ENCODE data around the gene RRP1. TPM values are rescaled to one million over a fixed set of nuclear protein-coding genes. Genes with fewer than 3 reads are reported as not detected.

RRP1 gene
- total RNA-seq, 2 donors from 2014 or later = 5.7 to 10.0 TPM

DNA sequence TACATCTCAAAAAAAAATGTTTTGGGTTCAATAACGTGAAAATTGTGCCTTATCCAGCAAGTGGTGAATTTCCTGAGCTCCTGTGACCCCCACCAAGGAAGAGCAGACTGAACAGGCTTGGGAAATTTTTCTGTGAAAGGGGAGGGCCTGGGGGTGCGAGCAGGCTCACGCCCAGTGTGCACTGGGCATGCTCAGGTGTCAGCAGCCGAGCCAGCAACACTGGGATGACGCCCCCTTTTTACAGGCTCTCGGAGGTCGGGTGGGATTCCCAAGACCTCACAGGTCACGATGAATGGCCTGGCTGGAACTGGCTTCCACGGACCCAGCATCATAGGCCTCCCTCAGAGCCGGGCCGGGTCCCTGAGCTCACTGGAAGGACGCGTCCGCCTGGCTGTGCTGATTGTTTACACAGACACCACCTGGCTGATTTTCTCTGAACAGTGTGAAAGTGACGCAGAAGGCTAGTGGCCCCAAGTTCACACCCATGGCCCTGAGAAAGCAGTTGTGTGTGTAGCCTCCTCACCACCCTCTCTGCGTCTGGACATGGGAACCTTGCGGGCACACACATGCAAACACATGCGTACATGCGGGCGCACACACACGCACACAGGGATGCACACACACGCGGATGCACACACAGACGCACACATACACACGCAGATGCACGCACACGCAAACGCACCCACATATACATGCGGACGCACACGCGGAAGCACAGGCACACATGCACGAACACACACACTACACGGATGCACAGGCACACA, 22.5 kb upstream of the RRP1 start:
- TF ChIP-seq, protein P1, sequence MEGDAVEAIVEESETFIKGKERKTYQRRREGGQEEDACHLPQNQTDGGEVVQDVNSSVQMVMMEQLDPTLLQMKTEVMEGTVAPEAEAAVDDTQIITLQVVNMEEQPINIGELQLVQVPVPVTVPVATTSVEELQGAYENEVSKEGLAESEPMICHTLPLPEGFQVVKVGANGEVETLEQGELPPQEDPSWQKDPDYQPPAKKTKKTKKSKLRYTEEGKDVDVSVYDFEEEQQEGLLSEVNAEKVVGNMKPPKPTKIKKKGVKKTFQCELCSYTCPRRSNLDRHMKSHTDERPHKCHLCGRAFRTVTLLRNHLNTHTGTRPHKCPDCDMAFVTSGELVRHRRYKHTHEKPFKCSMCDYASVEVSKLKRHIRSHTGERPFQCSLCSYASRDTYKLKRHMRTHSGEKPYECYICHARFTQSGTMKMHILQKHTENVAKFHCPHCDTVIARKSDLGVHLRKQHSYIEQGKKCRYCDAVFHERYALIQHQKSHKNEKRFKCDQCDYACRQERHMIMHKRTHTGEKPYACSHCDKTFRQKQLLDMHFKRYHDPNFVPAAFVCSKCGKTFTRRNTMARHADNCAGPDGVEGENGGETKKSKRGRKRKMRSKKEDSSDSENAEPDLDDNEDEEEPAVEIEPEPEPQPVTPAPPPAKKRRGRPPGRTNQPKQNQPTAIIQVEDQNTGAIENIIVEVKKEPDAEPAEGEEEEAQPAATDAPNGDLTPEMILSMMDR (IDR thresholded peaks at IDR 0.05) = no peak
- no peak for DNase-seq (ENCODE audit: low spot score)
- Histone ChIP-seq H3K27ac (no peak overlapping the region), H3K36me3 (no peaks in the 10 kb centered on the region), H3K27me3 (no peaks in the 10 kb centered on the region), H3K9me3 (no peaks in the 10 kb centered on the region), H3K4me3 (no peak overlapping the region), H3K4me1 (peaks cover 0 to 18% of the 10 kb centered on the region in 2 donors)

DNA sequence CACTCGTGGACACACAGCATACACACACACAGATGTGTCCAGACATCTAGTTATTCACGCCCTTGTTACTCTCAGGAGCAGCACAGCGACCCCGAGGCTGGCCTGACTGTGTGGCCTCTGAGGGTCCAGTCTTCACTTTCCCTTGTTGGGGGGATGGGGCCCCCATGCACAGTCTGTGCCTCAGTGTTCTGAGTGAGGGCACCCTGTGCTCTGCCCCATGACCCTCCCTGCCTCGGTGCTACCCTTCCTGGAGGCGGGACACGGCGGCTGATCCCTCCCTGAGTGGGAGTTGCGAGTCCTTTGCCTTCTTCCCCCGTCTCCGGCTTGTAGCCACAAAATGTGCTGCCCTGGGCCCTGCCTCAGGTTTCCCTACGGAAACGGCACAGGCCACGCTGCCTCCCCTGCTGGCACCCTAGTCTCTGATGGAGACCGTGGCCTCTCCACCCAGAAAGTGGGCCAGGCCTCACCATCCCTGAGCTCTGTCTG, 21.8 kb upstream of the RRP1 start:
- no peak for DNase-seq (ENCODE audit: low spot score)
- Histone ChIP-seq H3K27me3 (no peaks in the 10 kb centered on the region), H3K27ac (no peak overlapping the region)

DNA sequence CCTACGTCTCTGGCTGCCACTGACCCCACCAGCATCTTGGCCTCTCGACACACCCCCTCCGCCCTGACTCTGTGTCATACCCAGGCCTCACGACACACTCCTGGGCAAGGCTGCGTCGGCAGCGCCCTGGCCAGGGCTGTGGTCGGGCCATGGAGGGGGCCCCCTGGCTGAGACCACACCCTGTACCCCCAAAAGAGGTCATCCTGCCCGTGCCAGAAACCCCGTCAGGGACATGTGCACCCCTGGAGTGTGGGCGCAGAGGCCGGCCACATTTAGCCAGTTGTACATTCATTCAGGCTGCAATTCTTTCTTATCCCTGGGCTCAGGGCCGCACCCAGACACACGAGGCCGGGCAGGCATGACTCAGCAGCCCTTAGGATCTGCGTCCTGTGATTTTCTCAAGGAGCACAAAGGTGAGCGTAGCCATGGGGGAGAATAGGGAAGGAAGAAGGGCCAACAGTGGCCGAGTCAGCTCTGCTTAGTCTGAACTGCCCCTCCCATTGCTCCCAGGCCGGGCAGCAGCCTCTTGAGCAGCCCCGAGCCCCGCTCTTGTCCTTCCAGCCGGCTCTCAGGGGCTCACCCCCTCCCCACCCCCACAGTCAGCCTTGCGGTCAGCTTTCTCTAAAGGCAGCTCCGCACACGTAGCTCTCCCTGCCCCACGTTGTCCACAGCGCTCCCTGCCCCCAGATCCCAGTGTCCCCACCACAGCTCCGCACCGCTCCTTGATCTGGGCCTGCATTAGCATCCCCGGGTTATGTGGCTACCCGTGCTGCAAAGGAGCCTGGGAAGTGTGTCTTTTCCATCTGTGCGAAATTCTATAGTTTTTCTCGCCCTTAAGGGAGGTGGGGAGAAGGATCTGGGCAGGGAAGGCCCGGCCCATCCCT, 21.2 kb upstream of the RRP1 start:
- Histone ChIP-seq H3K27me3 (no peaks in the 10 kb centered on the region), H3K36me3 (peaks cover 2% of the 10 kb centered on the region), H3K9me3 (no peaks in the 10 kb centered on the region), H3K27ac (no peak overlapping the region), H3K4me1 (peaks cover 0 to 18% of the 10 kb centered on the region in 2 donors), H3K4me3 (no peak overlapping the region)
- TF ChIP-seq, protein P1 (IDR thresholded peaks at IDR 0.05) = no peak
- peak; percentile 82 for DNase-seq (ENCODE audit: low spot score)

More for the DNA sequence above, 21.8 kb upstream of the RRP1 start:
- Histone ChIP-seq H3K4me3 (no peak overlapping the region), H3K9me3 (no peaks in the 10 kb centered on the region), H3K4me1 (peaks cover 0 to 18% of the 10 kb centered on the region in 2 donors), H3K36me3 (no peaks in the 10 kb centered on the region)
- TF ChIP-seq, protein P1 (IDR thresholded peaks at IDR 0.05) = no peak

DNA sequence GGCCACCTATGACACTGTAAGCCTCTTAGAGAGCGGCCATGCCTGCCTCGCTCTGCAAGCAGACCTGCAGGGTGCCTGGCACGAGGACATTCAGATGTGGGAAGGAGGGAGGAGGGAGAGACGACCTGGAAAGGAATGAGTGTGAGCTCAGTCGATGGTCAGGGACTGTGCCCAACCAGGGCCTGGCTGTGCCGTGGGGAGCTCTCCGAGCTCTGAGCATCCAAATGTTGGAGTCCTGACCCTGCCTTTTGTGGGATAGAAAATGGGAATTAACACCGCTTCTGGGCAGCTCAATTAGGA, 20.6 kb upstream of the RRP1 start:
- Histone ChIP-seq H3K4me3 (no peak overlapping the region), H3K27me3 (no peaks in the 10 kb centered on the region), H3K27ac (no peak overlapping the region), H3K36me3 (peaks cover 8% of the 10 kb centered on the region), H3K9me3 (no peaks in the 10 kb centered on the region), H3K4me1 (peaks cover 0 to 20% of the 10 kb centered on the region in 2 donors)
- TF ChIP-seq, protein P1 (IDR thresholded peaks at IDR 0.05) = no peak
- DNase-seq (ENCODE audit: low spot score) = no peak

DNA sequence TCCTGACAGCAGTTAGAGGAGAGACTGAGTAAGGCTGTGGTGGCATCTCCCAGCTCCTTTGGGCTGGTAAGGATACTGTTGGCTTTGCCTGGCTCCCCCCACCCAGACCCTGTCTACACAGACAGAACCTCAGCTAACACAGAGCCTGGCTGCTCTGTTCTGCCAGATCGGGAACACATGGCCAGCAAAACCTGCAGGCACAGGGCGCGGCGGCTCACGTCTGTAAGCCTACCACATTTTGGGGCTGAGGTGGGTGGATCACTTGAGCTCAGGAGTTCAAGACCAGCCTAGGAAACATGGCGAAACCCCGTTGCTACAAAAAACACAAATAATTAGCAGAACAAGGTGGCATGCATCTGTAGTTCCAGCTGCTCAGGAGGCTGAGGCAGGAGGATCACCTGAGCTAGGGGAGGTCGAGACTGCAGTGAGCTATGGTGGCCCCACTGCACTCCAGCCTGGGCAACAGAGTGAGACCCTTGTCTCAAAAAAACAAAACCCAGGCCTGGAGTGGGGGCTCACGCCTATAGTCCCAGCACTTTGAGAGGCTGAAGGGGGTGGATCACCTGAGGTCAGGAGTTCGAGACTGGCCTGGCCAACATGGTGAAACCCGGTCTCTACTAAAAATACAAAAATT, 19.9 kb upstream of the RRP1 start:
- TF ChIP-seq, protein P1 (IDR thresholded peaks at IDR 0.05) = no peak
- no peaks in the 10 kb centered on the region for H3K9me3 ChIP-seq
- DNase-seq (ENCODE audit: low spot score) = no peak

More for the DNA sequence above, 19.9 kb upstream of the RRP1 start:
- H3K27me3 ChIP-seq = no peaks in the 10 kb centered on the region
- H3K36me3 ChIP-seq = peaks cover 14% of the 10 kb centered on the region
- no peak overlapping the region for H3K27ac ChIP-seq
- H3K4me3 ChIP-seq = no peak overlapping the region
- peaks cover 0 to 24% of the 10 kb centered on the region in 2 donors for H3K4me1 ChIP-seq
